ENCODE results near the gene COPS9.

- TF ChIP-seq POLR2A (IDR thresholded peaks at IDR 0.05) (no peak), CTCF (IDR thresholded peaks at IDR 0.05) (no peak), POLR2AphosphoS5 (IDR thresholded peaks at IDR 0.05) (no peak)
Measured at GRCh38 chr2:240182001-240182400, 45.9 kb upstream of the COPS9 start.
